Cardiac septum (tissue), 1 donor: Measurements from ENCODE around the gene MLST8. TPM values are rescaled to one million over a fixed set of nuclear protein-coding genes. Genes with fewer than 3 reads are reported as not detected.

Experiments
- DNase-seq: peaks from one replicate; pipeline ENCODE4 v3.0.0-alpha.2; 2020; ENCODE audit warnings: low spot score
- intact Hi-C: fragments of 100-400 bp; cut with DNase I; formaldehyde crosslinking; loops from one replicate; pipeline ENCODE4 v1.14.0; 2022
- total RNA-seq: library from RNA; stranded (reverse); fragmentation: NEBNext Ultra II Directional; extraction: Animal tissue kit (Norgen Biotek cat#: 25700); gene quantifications from one replicate; pipeline ENCODE4 v1.2.1, GENCODE V29; 2021
- donor health status: DM: no; HTN: no; CAD: no.

Gene MLST8
- total RNA-seq, 1 donor from 2014 or later, result 26.3 TPM

- intact Hi-C loops, result no loop called here
- DNase-seq, result peak; percentile 100
These were observed 18.1 kb downstream of the MLST8 start, which contains the start of gene E4F1 for GRCh38 chr16:2223221-2223941. E4F1 (plus strand) TSS chr16:2223591; CDS start chr16:2223614, 23 bp downstream.

- no peak for DNase-seq
These were observed 18.8 kb downstream of the MLST8 start for GRCh38 chr16:2223942-2224486.

GRCh38 chr16:2226245-2226793 lies 21.1 kb downstream of the MLST8 start:
- no peak for DNase-seq
- intact Hi-C loops, result no loop called here

More at GRCh38 chr16:2223942-2224486, 18.8 kb downstream of the MLST8 start:
- intact Hi-C loops, result no loop called here

- DNase-seq, result no peak
These were observed 21.7 kb downstream of the MLST8 start for GRCh38 chr16:2226918-2227317.

GRCh38 chr16:2228161-2228824 lies 23.0 kb downstream of the MLST8 start:
- intact Hi-C loops, result no loop called here
- no peak for DNase-seq

More at GRCh38 chr16:2226918-2227317, 21.7 kb downstream of the MLST8 start:
- intact Hi-C loops, result no loop called here

- DNase-seq, result no peak
- intact Hi-C loops, result no loop called here
These were observed 23.8 kb downstream of the MLST8 start for GRCh38 chr16:2229091-2229490.

GRCh38 chr16:2229632-2230250 lies 24.5 kb downstream of the MLST8 start:
- intact Hi-C loops, result no loop called here
- no peak for DNase-seq

GRCh38 chr16:2230376-2230775 lies 25.1 kb downstream of the MLST8 start:
- DNase-seq, result no peak
- intact Hi-C loops, result no loop called here

GRCh38 chr16:2231016-2231931 lies 26.0 kb downstream of the MLST8 start:
- DNase-seq, result no peak
- intact Hi-C loops, result no loop called here

GRCh38 chr16:2232094-2232990 lies 27.1 kb downstream of the MLST8 start:
- no peak for DNase-seq

GRCh38 chr16:2233046-2233775 lies 28.0 kb downstream of the MLST8 start:
- DNase-seq, result no peak
- intact Hi-C loops, result no loop called here

More at GRCh38 chr16:2232094-2232990, 27.1 kb downstream of the MLST8 start:
- intact Hi-C loops, result no loop called here

- DNase-seq, result no peak
- intact Hi-C loops, result no loop called here
These were observed 28.9 kb downstream of the MLST8 start for GRCh38 chr16:2233872-2234812.

- DNase-seq, result no peak
- intact Hi-C loops, result no loop called here
These were observed 29.5 kb downstream of the MLST8 start for GRCh38 chr16:2234813-2235170.

- DNase-seq, result no peak
- intact Hi-C loops, result no loop called here
These were observed 30.0 kb downstream of the MLST8 start for GRCh38 chr16:2235234-2235651.

GRCh38 chr16:2235695-2236336 lies 30.6 kb downstream of the MLST8 start:
- DNase-seq, result no peak
- intact Hi-C loops, result no loop called here
